OCI-LY1 (cell line): Measurements from ENCODE around the gene IL17RE.

Experiments used
- EZH2 ChIP-seq: fragments of 200-600 bp; sonication (generic), shearing (Covaris generic); IDR thresholded peaks from 2 replicates; pipeline ENCODE4 v1.8.0; 2017; ENCODE audit warnings: borderline replicate concordance, mixed run types, mild to moderate bottlenecking, antibody characterized with exemption, low read length, moderate library complexity, mixed read lengths
- TF ChIP-seq, protein P1 (sequence below): fragments of 200-600 bp; sonication (generic), shearing (Covaris generic); IDR thresholded peaks from 2 replicates; pipeline ENCODE4 v1.5.1; 2017; ENCODE audit warnings: mild to moderate bottlenecking, antibody characterized with exemption, low read length, moderate library complexity, mixed read lengths

GRCh38 chr3:9934235-9934621 lies 31.6 kb downstream of the IL17RE start:
- TF ChIP-seq, protein P1, sequence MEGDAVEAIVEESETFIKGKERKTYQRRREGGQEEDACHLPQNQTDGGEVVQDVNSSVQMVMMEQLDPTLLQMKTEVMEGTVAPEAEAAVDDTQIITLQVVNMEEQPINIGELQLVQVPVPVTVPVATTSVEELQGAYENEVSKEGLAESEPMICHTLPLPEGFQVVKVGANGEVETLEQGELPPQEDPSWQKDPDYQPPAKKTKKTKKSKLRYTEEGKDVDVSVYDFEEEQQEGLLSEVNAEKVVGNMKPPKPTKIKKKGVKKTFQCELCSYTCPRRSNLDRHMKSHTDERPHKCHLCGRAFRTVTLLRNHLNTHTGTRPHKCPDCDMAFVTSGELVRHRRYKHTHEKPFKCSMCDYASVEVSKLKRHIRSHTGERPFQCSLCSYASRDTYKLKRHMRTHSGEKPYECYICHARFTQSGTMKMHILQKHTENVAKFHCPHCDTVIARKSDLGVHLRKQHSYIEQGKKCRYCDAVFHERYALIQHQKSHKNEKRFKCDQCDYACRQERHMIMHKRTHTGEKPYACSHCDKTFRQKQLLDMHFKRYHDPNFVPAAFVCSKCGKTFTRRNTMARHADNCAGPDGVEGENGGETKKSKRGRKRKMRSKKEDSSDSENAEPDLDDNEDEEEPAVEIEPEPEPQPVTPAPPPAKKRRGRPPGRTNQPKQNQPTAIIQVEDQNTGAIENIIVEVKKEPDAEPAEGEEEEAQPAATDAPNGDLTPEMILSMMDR: peak; percentile 28; the same call in 1 of the 2 replicates
- TF ChIP-seq EZH2: no peak
